HUES6 (cell line): ENCODE measurements around the gene ATP6V1G3.
"Not testable (repeated sequence)": the region's sequence is repeated elsewhere in the genome, so short reads cannot be mapped to it uniquely, and the experiment has no call there.

ENCODE experiments used
- H3K27ac ChIP-seq: 2 replicates; pipeline ENCODE4 v1.7.0; 2013; ENCODE audit warnings: low read depth, mild to moderate bottlenecking, low read length, inconsistent platforms
- H3K27me3 ChIP-seq: 2 replicates; pipeline ENCODE4 v1.6.1; 2013; ENCODE audit warnings: low read length; ENCODE audit not compliant: control insufficient read depth, insufficient read depth
- H3K36me3 ChIP-seq: 2 replicates; pipeline ENCODE4 v1.6.1; 2013; ENCODE audit warnings: low read length; ENCODE audit not compliant: control insufficient read depth, insufficient read depth
- H3K4me1 ChIP-seq: 2 replicates; pipeline ENCODE4 v1.6.1; 2013; ENCODE audit warnings: low read length; ENCODE audit not compliant: control insufficient read depth, insufficient read depth
- H3K4me3 ChIP-seq: 2 replicates; pipeline ENCODE4 v1.5.1; 2013; ENCODE audit warnings: low read depth, low read length
- H3K9ac ChIP-seq: one replicate; pipeline ENCODE4 v1.6.1; 2013; ENCODE audit warnings: mild to moderate bottlenecking, low read length
- H3K9me3 ChIP-seq: 2 replicates; pipeline ENCODE4 v1.6.1; 2013; ENCODE audit warnings: low read depth, low read length; ENCODE audit not compliant: control insufficient read depth, insufficient read depth

Gene ATP6V1G3

DNA sequence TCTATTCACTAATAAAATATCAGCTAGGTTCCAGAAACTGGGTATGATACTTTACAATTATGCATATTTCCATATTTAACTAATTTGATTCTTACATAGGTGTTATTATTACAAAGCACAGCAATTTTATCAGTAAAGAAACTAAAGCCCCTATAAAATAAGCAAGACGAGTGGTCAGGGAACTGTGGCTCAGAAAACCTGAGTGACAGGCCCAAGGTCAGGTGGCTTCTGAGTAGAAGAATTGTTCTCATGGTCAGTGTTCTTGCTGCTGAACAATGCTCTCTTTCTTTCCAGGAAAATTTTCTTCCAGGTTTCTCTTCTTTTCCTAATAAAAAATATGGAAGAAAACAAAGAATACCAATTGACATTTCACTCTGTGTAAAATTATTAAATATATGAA is 2.2 kb upstream of the ATP6V1G3 start:
- H3K27me3 ChIP-seq: no peaks in the 10 kb centered on the region
- no peak overlapping the region for H3K27ac ChIP-seq
- no peaks in the 10 kb centered on the region for H3K9me3 ChIP-seq
- H3K36me3 ChIP-seq: no peaks in the 10 kb centered on the region
- no peaks in the 10 kb centered on the region for H3K4me1 ChIP-seq
- H3K9ac ChIP-seq: no peak overlapping the region
- no peak overlapping the region for H3K4me3 ChIP-seq

DNA sequence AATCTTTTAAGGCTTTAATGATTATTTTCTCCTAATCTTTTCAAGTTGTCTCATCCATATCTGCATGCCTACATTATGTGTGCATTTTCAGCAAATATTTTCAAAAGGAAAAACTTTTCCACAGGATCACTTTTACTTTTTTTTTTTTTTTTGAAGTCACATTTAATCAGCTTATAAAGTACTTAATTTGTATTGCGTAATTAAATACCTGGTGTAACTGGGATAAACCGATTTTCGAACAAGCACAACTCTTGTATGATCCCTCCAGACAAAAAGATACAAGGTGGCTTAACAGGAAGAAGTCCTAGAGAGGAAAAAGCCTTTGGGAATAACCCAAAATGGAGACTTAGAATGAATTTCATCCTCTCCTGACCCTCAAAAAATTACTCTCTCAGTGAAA is 1.3 kb upstream of the ATP6V1G3 start:
- H3K27me3 ChIP-seq: no peaks in the 10 kb centered on the region
- no peaks in the 10 kb centered on the region for H3K9me3 ChIP-seq
- no peak overlapping the region for H3K4me3 ChIP-seq
- no peaks in the 10 kb centered on the region for H3K4me1 ChIP-seq
- H3K9ac ChIP-seq: no peak overlapping the region
- no peaks in the 10 kb centered on the region for H3K36me3 ChIP-seq
- H3K27ac ChIP-seq: no peak overlapping the region

GRCh38 chr1:198538579-198539364 is 1.7 kb downstream of the ATP6V1G3 start:
- Histone ChIP-seq H3K4me1 (no peaks in the 10 kb centered on the region), H3K4me3 (no peak overlapping the region), H3K9ac (no peak overlapping the region), H3K36me3 (no peaks in the 10 kb centered on the region), H3K9me3 (no peaks in the 10 kb centered on the region), H3K27me3 (no peaks in the 10 kb centered on the region), H3K27ac (no peak overlapping the region)

DNA sequence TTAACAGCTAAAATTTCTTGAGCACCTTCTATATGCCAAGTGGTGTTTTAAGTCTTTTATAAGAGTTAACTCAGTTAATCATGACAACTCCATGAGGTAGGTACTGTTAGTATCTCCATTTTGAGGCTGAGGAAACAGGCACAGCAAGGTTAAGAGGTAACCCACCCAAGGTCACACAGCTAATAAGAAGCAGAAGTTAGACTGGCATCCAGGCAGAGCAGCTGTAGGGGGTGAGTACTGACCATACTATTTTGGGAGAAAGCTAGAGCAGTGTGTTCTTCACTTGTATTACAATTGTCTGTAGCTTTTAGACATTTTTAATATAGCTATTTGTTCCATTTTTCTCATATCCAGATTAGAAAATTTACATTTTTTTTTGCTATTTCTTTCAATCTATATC is 4.8 kb downstream of the ATP6V1G3 start:
- Histone ChIP-seq H3K9me3 (no peaks in the 10 kb centered on the region), H3K27ac (no peak overlapping the region), H3K4me1 (no peaks in the 10 kb centered on the region), H3K27me3 (no peaks in the 10 kb centered on the region), H3K36me3 (no peaks in the 10 kb centered on the region), H3K4me3 (no peak overlapping the region), H3K9ac (no peak overlapping the region)

DNA sequence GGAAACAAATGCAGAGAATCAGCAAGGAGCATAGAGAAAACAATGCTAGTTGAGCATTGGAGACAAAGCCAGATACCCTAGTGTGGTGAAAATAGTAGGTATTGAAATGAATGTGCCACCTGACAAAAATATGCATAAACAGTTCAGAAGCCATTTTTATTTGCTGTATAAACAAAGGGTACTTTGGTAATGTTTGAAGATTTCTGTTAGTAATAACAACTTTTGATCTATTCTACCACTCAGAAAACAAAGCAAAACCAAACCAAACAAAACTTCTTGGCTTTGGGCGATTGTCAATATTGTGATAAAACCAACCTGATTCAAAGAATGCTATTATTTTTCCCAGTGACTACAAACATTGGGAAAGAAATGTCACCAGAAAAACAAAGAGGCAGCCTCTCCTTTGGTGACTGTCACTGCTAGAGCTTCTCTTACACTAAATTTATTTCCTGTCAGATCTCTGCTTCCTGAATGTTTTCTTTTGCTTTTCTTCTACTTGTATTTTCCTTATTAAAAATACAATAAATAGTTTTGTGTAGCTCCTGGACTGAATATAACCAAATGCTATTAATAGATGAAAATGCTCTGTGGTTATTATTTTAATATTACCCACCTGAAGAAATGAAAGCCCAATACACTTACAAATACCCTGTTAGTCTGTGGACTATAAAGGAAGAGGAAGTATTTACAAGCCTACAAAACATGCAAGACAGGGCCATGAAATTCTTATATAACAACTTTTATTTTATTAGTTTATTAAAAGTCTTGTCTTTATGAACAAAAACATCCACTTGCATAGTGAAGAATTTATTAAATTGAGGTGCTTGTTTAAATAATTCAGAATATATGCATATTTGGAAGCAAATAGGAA is 5.7 kb downstream of the ATP6V1G3 start:
- H3K4me3 ChIP-seq: no peak overlapping the region
- H3K9ac ChIP-seq: no peak overlapping the region
- H3K27ac ChIP-seq: no peak overlapping the region
- H3K9me3 ChIP-seq: no peaks in the 10 kb centered on the region
- no peaks in the 10 kb centered on the region for H3K27me3 ChIP-seq
- no peaks in the 10 kb centered on the region for H3K4me1 ChIP-seq
- no peaks in the 10 kb centered on the region for H3K36me3 ChIP-seq

GRCh38 chr1:198531891-198532290 is 8.6 kb downstream of the ATP6V1G3 start:
- no peaks in the 10 kb centered on the region for H3K9me3 ChIP-seq
- H3K4me3 ChIP-seq: no peak overlapping the region
- H3K27me3 ChIP-seq: no peaks in the 10 kb centered on the region
- no peaks in the 10 kb centered on the region for H3K36me3 ChIP-seq
- no peak overlapping the region for H3K27ac ChIP-seq
- no peaks in the 10 kb centered on the region for H3K4me1 ChIP-seq
- H3K9ac ChIP-seq: no peak overlapping the region

DNA sequence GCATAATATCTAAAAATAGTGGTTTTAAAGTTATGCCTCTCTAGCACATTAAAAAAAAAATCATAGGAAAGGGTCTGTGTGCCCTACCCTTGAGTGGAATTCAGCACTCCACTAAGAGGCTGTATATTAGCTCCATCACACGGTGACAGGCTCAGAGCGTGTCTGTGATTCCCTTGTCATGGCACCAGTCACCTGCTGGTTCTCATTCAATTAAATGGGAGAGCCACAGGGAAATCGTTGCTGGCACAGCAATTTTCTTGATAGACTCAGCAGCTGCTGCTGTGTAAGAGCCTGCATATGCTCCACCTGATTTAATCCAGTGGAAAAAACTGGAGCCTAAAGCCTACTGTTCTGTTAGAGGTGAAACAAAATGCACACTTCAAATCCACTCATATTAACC is 9.5 kb downstream of the ATP6V1G3 start:
- Histone ChIP-seq H3K27me3 (no peaks in the 10 kb centered on the region), H3K9me3 (no peaks in the 10 kb centered on the region), H3K9ac (no peak overlapping the region), H3K36me3 (no peaks in the 10 kb centered on the region), H3K27ac (no peak overlapping the region), H3K4me3 (no peak overlapping the region), H3K4me1 (no peaks in the 10 kb centered on the region)

DNA sequence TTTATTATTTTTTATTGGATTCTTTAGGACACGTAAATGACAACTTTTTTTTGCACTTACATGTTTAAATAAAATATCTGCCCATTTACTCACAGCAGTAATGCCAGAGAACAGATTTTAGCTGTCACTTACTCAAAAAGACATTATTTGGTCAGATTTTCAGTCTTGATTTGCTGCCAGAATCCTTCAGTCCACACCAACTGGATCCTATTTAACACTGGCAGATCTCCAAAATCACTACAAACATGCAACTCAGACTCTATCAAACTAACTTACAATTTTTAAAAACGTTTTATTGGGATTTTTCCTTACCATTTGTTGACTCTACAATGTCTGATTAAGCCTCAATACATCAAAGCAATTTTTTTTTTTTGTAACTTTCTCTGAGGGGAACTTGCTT is 11.1 kb downstream of the ATP6V1G3 start:
- Histone ChIP-seq H3K4me1 (no peaks in the 10 kb centered on the region), H3K4me3 (no peak overlapping the region), H3K36me3 (no peaks in the 10 kb centered on the region), H3K27ac (no peak overlapping the region), H3K9ac (no peak overlapping the region), H3K27me3 (no peaks in the 10 kb centered on the region), H3K9me3 (no peaks in the 10 kb centered on the region)

DNA sequence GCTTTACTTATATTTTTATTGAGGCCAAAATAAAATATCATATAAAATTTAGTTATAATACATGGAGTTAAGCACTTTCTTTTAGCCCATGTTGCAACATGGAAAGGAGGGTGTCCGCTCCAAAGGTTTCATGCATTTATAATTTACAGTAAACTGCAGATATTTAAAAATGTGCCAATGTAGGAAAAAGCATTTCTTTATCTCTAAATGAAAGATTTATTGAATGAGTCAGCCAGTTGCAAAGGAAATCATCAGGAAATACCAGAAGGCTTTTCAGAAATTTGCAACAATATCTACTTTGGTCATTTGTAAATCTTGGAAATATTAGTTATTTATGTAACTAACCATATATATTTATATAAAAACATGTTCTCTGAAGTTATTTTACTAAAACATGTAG is 12.1 kb downstream of the ATP6V1G3 start:
- H3K9me3 ChIP-seq: no peaks in the 10 kb centered on the region
- no peaks in the 10 kb centered on the region for H3K4me1 ChIP-seq
- no peaks in the 10 kb centered on the region for H3K36me3 ChIP-seq
- H3K4me3 ChIP-seq: no peak overlapping the region
- no peak overlapping the region for H3K9ac ChIP-seq
- H3K27ac ChIP-seq: no peak overlapping the region
- no peaks in the 10 kb centered on the region for H3K27me3 ChIP-seq

- Histone ChIP-seq H3K9me3 (no peaks in the 10 kb centered on the region), H3K9ac (no peak overlapping the region), H3K4me1 (peaks cover 20% of the 10 kb centered on the region), H3K4me3 (no peak overlapping the region), H3K36me3 (no peaks in the 10 kb centered on the region), H3K27me3 (no peaks in the 10 kb centered on the region), H3K27ac (no peak overlapping the region)
These were observed 15.9 kb downstream of the ATP6V1G3 start for GRCh38 chr1:198524556-198524955.

- not testable (repeated sequence) for H3K27ac ChIP-seq, H3K36me3 ChIP-seq, H3K27me3 ChIP-seq, H3K9ac ChIP-seq, H3K4me3 ChIP-seq, H3K9me3 ChIP-seq
- H3K4me1 ChIP-seq: peaks cover 24% of the 10 kb centered on the region
These were observed 16.4 kb downstream of the ATP6V1G3 start for GRCh38 chr1:198524127-198524526.
